Upper lobe of left lung (tissue), 6 donors: Measurements from ENCODE around the gene FBXO10. TPM values are rescaled to one million over a fixed set of nuclear protein-coding genes. Genes with fewer than 3 reads are reported as not detected.

Experiments used
- ATAC-seq, 2 donors: fragments of 200-7000 bp; cut with Tn5 transposase; one replicate each; pipeline ENCODE4 v1.9.1; 2022; ENCODE audit warnings: mild to moderate bottlenecking in 2 of 2, moderate library complexity in 2 of 2; ENCODE audit not compliant: low FRiP score in 2 of 2
- DNase-seq, 2 donors: peaks; one replicate each; pipeline ENCODE4 v3.0.0-alpha.2; 2019 to 2020
- H3K27ac ChIP-seq, 4 donors: fragments of 200-600 bp; sonication (generic); one replicate each; pipeline ENCODE4 v1.5.1; 2016 to 2019
- H3K27me3 ChIP-seq, 4 donors: fragments of 200-600 bp; sonication (generic); one replicate each; pipeline ENCODE4 v1.5.1; 2017 to 2019
- H3K36me3 ChIP-seq, 4 donors: fragments of 200-600 bp; sonication (generic); one replicate each; pipeline ENCODE4 v1.5.1; 2016 to 2019
- H3K4me1 ChIP-seq, 4 donors: fragments of 200-600 bp; sonication (generic); one replicate each; pipeline ENCODE4 v1.5.1; 2018 to 2019
- H3K4me3 ChIP-seq, 4 donors: fragments of 200-600 bp; sonication (generic); one replicate each; pipeline ENCODE4 v1.5.1; 2017 to 2019; ENCODE audit warnings: mild to moderate bottlenecking in 2 of 4, moderate library complexity in 1 of 4
- H3K9me3 ChIP-seq, 4 donors: fragments of 200-600 bp; sonication (generic); one replicate each; pipeline ENCODE4 v1.5.1; 2018 to 2019
- CTCF ChIP-seq, 6 experiments: fragments of 450-650 bp in 4 of 6; fragments of 200-600 bp in 2 of 6; sonication (generic) in 2 of 6; IDR thresholded peaks; one replicate each; pipeline ENCODE4 v1.5.1; 2016 to 2019; ENCODE audit warnings: antibody characterized with exemption in 6 of 6
- EP300 ChIP-seq, 4 donors: sonication (generic); formaldehyde crosslinking; IDR thresholded peaks; one replicate each; pipeline ENCODE4 v1.5.1; 2017; ENCODE audit warnings: antibody characterized with exemption in 4 of 4, control low read depth in 2 of 4
- POLR2A ChIP-seq, 4 donors: fragments of 450-650 bp; IDR thresholded peaks; one replicate each; pipeline ENCODE4 v1.5.1; 2016 to 2017; ENCODE audit warnings: antibody characterized with exemption in 4 of 4, mild to moderate bottlenecking in 2 of 4
- POLR2AphosphoS5 ChIP-seq, 2 donors: sonication (generic); formaldehyde crosslinking; IDR thresholded peaks; one replicate each; pipeline ENCODE4 v1.5.1; 2017; ENCODE audit warnings: antibody characterized with exemption in 2 of 2
- whole genome bisulfite sequencing, 2 donors: methylation state at CpG; one replicate each; pipeline ENCODE4 v1.1.5; 2017 to 2018; 5-methylcytosine and 5-hydroxymethylcytosine counted together
- total RNA-seq, 6 donors: library from RNA; depleted of rRNA in 4 of 6; stranded (reverse); fragments of >200 nt in 4 of 6; gene quantifications; one replicate each; pipeline versions ENCODE4 v1.1.0 to v1.2.1, GENCODE V29; 2016 to 2021
- donor health status: DM: no; HTN: no; CAD: no; lungs with moderate emphysema.
- donor health status: DM: no; HTN: yes; CAD: no; lungs with severe emphysema.

Gene FBXO10
- total RNA-seq, 6 donors from 2014 or later: 7.9 to 13.4 (median 8.7) TPM

GRCh38 chr9:37566716-37567115 is 9.5 kb downstream of the FBXO10 start:
- no peak for ATAC-seq
- Histone ChIP-seq H3K4me1 (no peaks in the 10 kb centered on the region), H3K27me3 (no peaks in the 10 kb centered on the region), H3K36me3 (no peaks in the 10 kb centered on the region), H3K27ac (no peak overlapping the region), H3K4me3 (no peak overlapping the region), H3K9me3 (peaks cover 0 to 6% (median 0%) of the 10 kb centered on the region in 4 donors)
- WGBS, 2 donors: 90 to 96% methylated on average over 3 of the region's 3 CpGs
- TF ChIP-seq EP300 (IDR thresholded peaks at IDR 0.05) (no peak), CTCF (IDR thresholded peaks at IDR 0.05) (no peak), POLR2A (IDR thresholded peaks at IDR 0.05) (no peak), POLR2AphosphoS5 (IDR thresholded peaks at IDR 0.05) (no peak)
- no peak for DNase-seq

GRCh38 chr9:37565661-37566618 is 10.2 kb downstream of the FBXO10 start:
- Histone ChIP-seq H3K27ac (no peak overlapping the region), H3K4me3 (no peak overlapping the region), H3K36me3 (no peaks in the 10 kb centered on the region), H3K27me3 (no peaks in the 10 kb centered on the region), H3K9me3 (peaks cover 0 to 6% (median 0%) of the 10 kb centered on the region in 4 donors), H3K4me1 (no peaks in the 10 kb centered on the region)
- no peak for DNase-seq
- no peak for ATAC-seq
- TF ChIP-seq EP300 (IDR thresholded peaks at IDR 0.05) (no peak), POLR2A (IDR thresholded peaks at IDR 0.05) (no peak), CTCF (IDR thresholded peaks at IDR 0.05) (no peak), POLR2AphosphoS5 (IDR thresholded peaks at IDR 0.05) (no peak)
- WGBS, 2 donors: 88 to 90% methylated on average over 7 of the region's 7 CpGs

- Histone ChIP-seq H3K27me3 (no peaks in the 10 kb centered on the region), H3K36me3 (no peaks in the 10 kb centered on the region), H3K9me3 (peaks cover 0 to 6% (median 0%) of the 10 kb centered on the region in 4 donors), H3K4me1 (no peaks in the 10 kb centered on the region), H3K4me3 (no peak overlapping the region), H3K27ac (no peak overlapping the region)
- DNase-seq: no peak
- no peak for ATAC-seq
- WGBS, 2 donors: 80 to 87% methylated on average over 4 of the region's 4 CpGs
- TF ChIP-seq POLR2AphosphoS5 (IDR thresholded peaks at IDR 0.05): no peak
- TF ChIP-seq CTCF (IDR thresholded peaks at IDR 0.05): no peak
- TF ChIP-seq POLR2A (IDR thresholded peaks at IDR 0.05): no peak
- no peak for TF ChIP-seq EP300 (IDR thresholded peaks at IDR 0.05)
Observed at GRCh38 chr9:37564916-37565315, 11.3 kb downstream of the FBXO10 start.

GRCh38 chr9:37563806-37564513 is 12.2 kb downstream of the FBXO10 start:
- Histone ChIP-seq H3K9me3 (peaks cover 0 to 6% (median 0%) of the 10 kb centered on the region in 4 donors), H3K27ac (no peak overlapping the region), H3K27me3 (no peaks in the 10 kb centered on the region), H3K36me3 (no peaks in the 10 kb centered on the region), H3K4me3 (no peak overlapping the region), H3K4me1 (no peaks in the 10 kb centered on the region)
- TF ChIP-seq EP300 (IDR thresholded peaks at IDR 0.05) (no peak), POLR2AphosphoS5 (IDR thresholded peaks at IDR 0.05) (no peak), POLR2A (IDR thresholded peaks at IDR 0.05) (no peak)
- ATAC-seq: no peak
- no peak for DNase-seq
- 62 to 78% methylated on average over 3 of the region's 3 CpGs for WGBS, 2 donors

GRCh38 chr9:37562826-37563225 is 13.4 kb downstream of the FBXO10 start:
- ATAC-seq (no peak), DNase-seq (no peak)
- Histone ChIP-seq H3K9me3 (peaks cover 0 to 6% (median 0%) of the 10 kb centered on the region in 4 donors), H3K4me3 (no peak overlapping the region), H3K27me3 (no peaks in the 10 kb centered on the region), H3K36me3 (no peaks in the 10 kb centered on the region), H3K27ac (no peak overlapping the region), H3K4me1 (no peaks in the 10 kb centered on the region)
- TF ChIP-seq POLR2A (IDR thresholded peaks at IDR 0.05) (no peak), CTCF (IDR thresholded peaks at IDR 0.05) (no peak), POLR2AphosphoS5 (IDR thresholded peaks at IDR 0.05) (no peak)
- WGBS, 2 donors: 93 to 100% methylated on average over 1 of the region's 1 CpG
